Measurements from ENCODE around the gene SND1. TPM values are rescaled to one million over a fixed set of nuclear protein-coding genes. Genes with fewer than 3 reads are reported as not detected.

The SND1 gene
- total and polyA plus RNA-seq, 7 donors, result 29.2 to 72.8 (median 48.2) TPM

GRCh38 chr7:128121711-128122530 lies 469.9 kb downstream of the SND1 start:
- H3K27ac ChIP-seq, result no peak overlapping the region
- ATAC-seq (peak in 3 of 4 donors; percentile 40 to 64 (median 53)), DNase-seq (peak; percentile 34 to 74)
- no peak for TF ChIP-seq CTCF (IDR thresholded peaks at IDR 0.05)
- H3K9me3 ChIP-seq, result no peaks in the 10 kb centered on the region
- peaks cover 0 to 15% (median 3%) of the 10 kb centered on the region in 3 donors for H3K27me3 ChIP-seq (ENCODE audit: insufficient read depth in 3 of 3, low read length in 2 of 3)
- peak overlapping the region; percentile 29 for H3K4me3 ChIP-seq
- intact Hi-C loops (cut with DNase I), result no loop called here
- 36 to 44% (median 42%) methylated on average over 21 of the region's 21 CpGs for WGBS, 3 donors
- H3K4me1 ChIP-seq, result no peaks in the 10 kb centered on the region
- no peaks in the 10 kb centered on the region for H3K36me3 ChIP-seq (ENCODE audit: insufficient read depth in 1 of 2, low read depth in 1 of 2)

DNA sequence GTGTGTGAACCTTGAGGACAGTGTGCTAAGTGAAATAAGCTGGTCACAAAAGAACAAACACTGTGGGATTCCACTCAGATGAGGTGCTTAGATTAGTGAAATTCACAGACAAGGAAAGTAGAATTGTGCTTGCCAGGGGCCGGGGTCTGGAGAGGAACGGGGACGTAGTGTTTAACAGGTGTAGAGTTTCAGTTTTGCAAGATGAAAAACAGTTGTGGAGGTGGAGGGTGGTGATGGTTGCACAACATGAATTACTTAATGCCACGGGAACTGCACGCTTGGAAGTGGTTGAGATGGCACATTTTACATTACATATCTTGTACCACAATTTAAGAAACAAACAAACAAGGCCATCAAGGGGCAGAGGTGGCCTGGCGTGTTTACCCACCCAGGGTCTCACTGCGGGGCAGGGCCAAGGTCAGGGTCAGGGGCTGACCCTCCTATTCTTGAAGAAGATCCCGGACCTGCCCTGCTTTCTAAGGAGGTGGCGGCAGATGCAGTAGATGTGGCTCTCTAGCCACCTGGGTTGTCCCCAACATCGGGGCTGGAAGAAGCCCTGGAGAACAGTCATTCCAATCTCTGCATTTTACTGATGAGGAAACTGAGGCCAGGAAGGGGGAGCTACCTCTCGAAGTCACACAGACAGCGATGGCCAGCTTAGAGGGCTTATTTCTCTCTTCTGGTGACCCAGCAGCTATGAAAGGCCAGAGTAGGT lies 470.7 kb downstream of the SND1 start:
- Histone ChIP-seq H3K27ac (no peak overlapping the region), H3K4me3 (no peak overlapping the region), H3K27me3 (ENCODE audit: insufficient read depth in 3 of 3, low read length in 2 of 3) (peaks cover 0 to 22% (median 3%) of the 10 kb centered on the region in 3 donors), H3K36me3 (ENCODE audit: insufficient read depth in 1 of 2, low read depth in 1 of 2) (no peaks in the 10 kb centered on the region), H3K9me3 (no peaks in the 10 kb centered on the region), H3K4me1 (no peaks in the 10 kb centered on the region)
- WGBS, 3 donors, result 68 to 73% (median 69%) methylated on average over 12 of the region's 12 CpGs
- intact Hi-C loops (cut with DNase I), result no loop called here
- TF ChIP-seq CTCF (IDR thresholded peaks at IDR 0.05), result no peak
- ATAC-seq (no peak), DNase-seq (no peak)

GRCh38 chr7:128123291-128124037 lies 471.5 kb downstream of the SND1 start:
- no peak for ATAC-seq

GRCh38 chr7:128124786-128125185 lies 472.8 kb downstream of the SND1 start:
- intact Hi-C loops (cut with DNase I), result no loop called here
- no peak for TF ChIP-seq CTCF (IDR thresholded peaks at IDR 0.05)
- no peaks in the 10 kb centered on the region for H3K4me1 ChIP-seq
- WGBS, 3 donors, result 53 to 63% (median 60%) methylated on average over 4 of the region's 4 CpGs
- ATAC-seq (no peak), DNase-seq (no peak)
- no peak overlapping the region for H3K4me3 ChIP-seq
- H3K27me3 ChIP-seq (ENCODE audit: insufficient read depth in 3 of 3, low read length in 2 of 3), result peaks cover 0 to 26% (median 4%) of the 10 kb centered on the region in 3 donors
- no peak overlapping the region for H3K27ac ChIP-seq
- no peaks in the 10 kb centered on the region for H3K9me3 ChIP-seq
- H3K36me3 ChIP-seq (ENCODE audit: insufficient read depth in 1 of 2, low read depth in 1 of 2), result no peaks in the 10 kb centered on the region

More at GRCh38 chr7:128123291-128124037, 471.5 kb downstream of the SND1 start:
- Histone ChIP-seq H3K9me3 (no peaks in the 10 kb centered on the region), H3K4me1 (no peaks in the 10 kb centered on the region), H3K27me3 (ENCODE audit: insufficient read depth in 3 of 3, low read length in 2 of 3) (peaks cover 0 to 22% (median 3%) of the 10 kb centered on the region in 3 donors), H3K36me3 (ENCODE audit: insufficient read depth in 1 of 2, low read depth in 1 of 2) (no peaks in the 10 kb centered on the region), H3K27ac (no peak overlapping the region), H3K4me3 (no peak overlapping the region)
- WGBS, 3 donors, result 76% methylated on average over 12 of the region's 12 CpGs
- TF ChIP-seq CTCF (IDR thresholded peaks at IDR 0.05), result no peak
- DNase-seq, result no peak
- intact Hi-C loops (cut with DNase I), result no loop called here
